IMR-90 (cell line): Measurements from ENCODE around the gene GIMAP7. TPM values are rescaled to one million over a fixed set of nuclear protein-coding genes. Genes with fewer than 3 reads are reported as not detected.
"Not testable (repeated sequence)": the region's sequence is repeated elsewhere in the genome, so short reads cannot be mapped to it uniquely, and the experiment has no call there.

ENCODE experiments used
- ATAC-seq: fragments of 200-7000 bp; cut with Tn5 transposase; 2 replicates; pipeline ENCODE4 v1.9.1; 2020; ENCODE audit warnings: low read depth, mild to moderate bottlenecking, moderate library complexity
- BruUV-seq: library from RNA; stranded (reverse); fragments of 400-500 nt; replicated peaks from 2 replicates; lab custom pipeline; 2021; lab: Mats Ljungman, UMichigan
- CTCF ChIA-PET: fragments of 300-600 bp; formaldehyde crosslinking; extraction: SDS; loops from one replicate; lab custom pipeline; 2021; ENCODE audit warnings: antibody characterized with exemption; lab: Yijun Ruan, JAX
- POLR2A ChIA-PET: fragments of 300-600 bp; sonication (Branson Sonifier 250); formaldehyde crosslinking; loops from one replicate; lab custom pipeline; 2022; ENCODE audit warnings: antibody characterized with exemption; ENCODE audit not compliant: unreplicated experiment; lab: Charles Lee
- DNase-seq: peaks from one replicate; pipeline ENCODE4 v3.0.0; 2013
- H2AFZ ChIP-seq: replicated peaks from 2 replicates; pipeline ENCODE3; 2013; ENCODE audit warnings: low read length, mild to moderate bottlenecking; ENCODE audit not compliant: poor library complexity
- H2AK5ac ChIP-seq: 2 replicates; pipeline ENCODE4 v1.6.1; 2013; ENCODE audit warnings: low read depth, low read length, inconsistent platforms
- H2AK9ac ChIP-seq: replicated peaks from 2 replicates; pipeline ENCODE3; 2013; ENCODE audit warnings: mild to moderate bottlenecking, low read depth, low read length, moderate library complexity; ENCODE audit not compliant: poor library complexity
- H2BK120ac ChIP-seq: 2 replicates; pipeline ENCODE4 v1.6.1; 2013; ENCODE audit warnings: low read depth, low read length, inconsistent platforms
- H2BK15ac ChIP-seq: 3 replicates; pipeline ENCODE4 v1.6.1; 2013; ENCODE audit warnings: low read depth, low read length, inconsistent platforms
- H2BK20ac ChIP-seq: 2 replicates; pipeline ENCODE4 v1.6.1; 2013; ENCODE audit warnings: low read depth, mild to moderate bottlenecking, inconsistent platforms, low read length, moderate library complexity
- H2BK5ac ChIP-seq: 2 replicates; pipeline ENCODE4 v1.6.1; 2013; ENCODE audit warnings: mild to moderate bottlenecking, low read depth, low read length, inconsistent platforms; ENCODE audit not compliant: poor library complexity, severe bottlenecking
- H3K14ac ChIP-seq: replicated peaks from 2 replicates; pipeline ENCODE4 v1.6.1; 2013; ENCODE audit warnings: low read depth, low read length, inconsistent platforms
- H3K18ac ChIP-seq: 2 replicates; pipeline ENCODE4 v1.6.1; 2013; ENCODE audit warnings: low read depth, low read length, control low read depth
- H3K23ac ChIP-seq: 2 replicates; pipeline ENCODE4 v1.6.1; 2013; ENCODE audit warnings: low read depth, low read length, inconsistent platforms
- H3K27ac ChIP-seq: 2 replicates; pipeline ENCODE4 v1.5.1; 2013; ENCODE audit warnings: mild to moderate bottlenecking, control low read depth, low read length; ENCODE audit not compliant: insufficient read depth
- H3K27me3 ChIP-seq: 2 replicates; pipeline ENCODE4 v1.6.1; 2013; ENCODE audit warnings: low read length; ENCODE audit not compliant: control insufficient read depth, insufficient read depth
- H3K36me3 ChIP-seq: 2 replicates; pipeline ENCODE4 v1.6.1; 2013; ENCODE audit warnings: low read length, mixed read lengths; ENCODE audit not compliant: control insufficient read depth, insufficient read depth
- H3K4ac ChIP-seq: 2 replicates; pipeline ENCODE4 v1.6.1; 2013; ENCODE audit warnings: low read depth, low read length, inconsistent platforms
- H3K4me1 ChIP-seq: 2 replicates; pipeline ENCODE4 v1.6.1; 2013; ENCODE audit warnings: low read length, mixed read lengths; ENCODE audit not compliant: control insufficient read depth, insufficient read depth
- H3K4me2 ChIP-seq: 2 replicates; pipeline ENCODE4 v1.6.1; 2013; ENCODE audit warnings: low read depth, mild to moderate bottlenecking, control low read depth, low read length, moderate library complexity
- H3K4me3 ChIP-seq: 2 replicates; pipeline ENCODE4 v1.5.1; 2013; ENCODE audit warnings: low read depth, mild to moderate bottlenecking, control low read depth, low read length, moderate library complexity; ENCODE audit not compliant: insufficient read depth
- H3K56ac ChIP-seq: 2 replicates; pipeline ENCODE4 v1.6.1; 2013; ENCODE audit warnings: low read length, inconsistent platforms; ENCODE audit not compliant: insufficient read depth; ENCODE audit errors: extremely low read depth
- H3K79me1 ChIP-seq, 2 experiments: 2 replicates each; pipeline ENCODE4 v1.6.1; 2013; ENCODE audit warnings: low read length in 2 of 2, inconsistent platforms in 1 of 2, low read depth in 1 of 2
- H3K9ac ChIP-seq: 2 replicates; pipeline ENCODE4 v1.6.1; 2013; ENCODE audit warnings: low read depth, low read length, control low read depth
- H3K9me1 ChIP-seq: 2 replicates; pipeline ENCODE4 v1.6.1; 2013; ENCODE audit warnings: low read length, inconsistent platforms; ENCODE audit not compliant: insufficient read depth
- H3K9me3 ChIP-seq: 2 replicates; pipeline ENCODE4 v1.6.1; 2013; ENCODE audit warnings: low read length; ENCODE audit not compliant: control insufficient read depth, insufficient read depth
- H4K20me1 ChIP-seq: 2 replicates; pipeline ENCODE4 v1.6.1; 2013; ENCODE audit warnings: low read length, inconsistent platforms; ENCODE audit not compliant: insufficient read depth
- H4K5ac ChIP-seq: 2 replicates; pipeline ENCODE4 v1.6.1; 2013; ENCODE audit warnings: mild to moderate bottlenecking, low read depth, low read length, control low read depth
- H4K8ac ChIP-seq, 2 experiments: 2 replicates each; pipeline ENCODE4 v1.6.1; 2013; ENCODE audit warnings: low read depth in 2 of 2, low read length in 2 of 2, control low read depth in 1 of 2, inconsistent platforms in 1 of 2
- H4K91ac ChIP-seq: 2 replicates; pipeline ENCODE4 v1.6.1; 2013; ENCODE audit warnings: low read depth, low read length, inconsistent platforms; ENCODE audit not compliant: insufficient read depth
- whole genome bisulfite sequencing, 2 experiments: methylation state at CpG; one replicate each; pipeline versions ENCODE4 v1.1.5 to v1.1.7; 2013; ENCODE audit warnings: missing lambda C conversion rate in 2 of 2; ENCODE audit not compliant: insufficient read length in 1 of 2; ENCODE audit errors: extremely low coverage in 2 of 2; 5-methylcytosine and 5-hydroxymethylcytosine counted together
- dilution Hi-C: fragments of 300-500 bp; cut with HindIII; formaldehyde crosslinking; loops from one replicate; pipeline ENCODE4 v1.14.3; 2018; ENCODE audit warnings: low sequenced_read_pairs; ENCODE audit not compliant: unreplicated experiment
- in situ Hi-C: fragments of 300-500 bp; cut with MboI; formaldehyde crosslinking; loops from 3 replicates; pipeline ENCODE4 v1.14.3; 2019; ENCODE audit warnings: low sequenced_read_pairs, inconsistent platforms, mixed read lengths
- intact Hi-C: fragments of 100-400 bp; cut with micrococcal nuclease; formaldehyde crosslinking; loops from 2 replicates; pipeline ENCODE4 v1.10.0; 2022
- polyA plus RNA-seq, 3 experiments: library from polyadenylated mRNA; depleted of rRNA; stranded (reverse); fragments of >200 nt; gene quantifications; 2 replicates each; pipeline ENCODE4 v1.2.3, GENCODE V29; 2012; ENCODE audit warnings: low replicate concordance in 1 of 3
- total RNA-seq: library from RNA; depleted of rRNA; stranded (reverse); fragments of >200 nt; gene quantifications from 2 replicates; pipeline ENCODE4 v1.2.3, GENCODE V29; 2012

GIMAP7 gene
- total and polyA plus RNA-seq, 2 of the 4 experiments (the other 2 are of a cell fraction): not detected

- H2BK20ac ChIP-seq, ATAC-seq, H3K14ac ChIP-seq, CTCF ChIA-PET, H4K5ac ChIP-seq, H3K4me2 ChIP-seq, H2BK15ac ChIP-seq, in situ Hi-C loops, dilution Hi-C loops, H3K27ac ChIP-seq, H3K23ac ChIP-seq, H3K79me1 ChIP-seq, H3K27me3 ChIP-seq, H3K9ac ChIP-seq, BruUV-seq, H4K8ac ChIP-seq, H3K4ac ChIP-seq, intact Hi-C loops, H3K36me3 ChIP-seq, H4K91ac ChIP-seq, H3K4me1 ChIP-seq, H2AK5ac ChIP-seq, H3K9me3 ChIP-seq, H2AFZ ChIP-seq, H2AK9ac ChIP-seq, H3K18ac ChIP-seq, DNase-seq, H3K56ac ChIP-seq, H2BK120ac ChIP-seq, H3K9me1 ChIP-seq, H4K20me1 ChIP-seq, H2BK5ac ChIP-seq, POLR2A ChIA-PET, H3K4me3 ChIP-seq: not testable (repeated sequence)
- WGBS, 2 experiments: no CpG with 5 or more reads among the region's 6 CpGs
Observed at GRCh38 chr7:150522931-150523330, 8.3 kb downstream of the GIMAP7 start.
